Activated T-helper 17 cell treated with anti-CD3 and anti-CD28 coated beads, Interleukin-2, amount 50 U/mL, for 72 hours (primary cell): ENCODE data around the gene PLXNA2. TPM values are rescaled to one million over a fixed set of nuclear protein-coding genes. Genes with fewer than 3 reads are reported as not detected.
A peak's percentile ranks its signal among the peaks of the same experiment; 100 is the strongest.

Source experiments
- ATAC-seq: fragments of 150-1000 bp; cut with Tn5 transposase; replicated peaks from 2 replicates; pipeline ENCODE4 v1.10.0; 2021; ENCODE audit warnings: mild to moderate bottlenecking, moderate library complexity
- H3K27ac Mint-ChIP-seq: one replicate; pipeline ENCODE4 v1.8.0; 2022; ENCODE audit warnings: mixed read lengths
- H3K27me3 Mint-ChIP-seq: one replicate; pipeline ENCODE4 v1.8.0; 2022; ENCODE audit warnings: mixed read lengths
- H3K36me3 Mint-ChIP-seq: one replicate; pipeline ENCODE4 v1.8.0; 2022; ENCODE audit warnings: low read depth, mild to moderate bottlenecking, mixed read lengths
- H3K4me1 Mint-ChIP-seq: one replicate; pipeline ENCODE4 v1.8.0; 2022; ENCODE audit warnings: mixed read lengths
- H3K4me3 Mint-ChIP-seq: one replicate; pipeline ENCODE4 v1.8.0; 2022; ENCODE audit warnings: mild to moderate bottlenecking, mixed read lengths
- H3K9me3 Mint-ChIP-seq: one replicate; pipeline ENCODE4 v1.8.0; 2022; ENCODE audit warnings: mixed read lengths
- total RNA-seq, 2 donors: library from RNA; stranded (reverse); gene quantifications; one replicate each; pipeline ENCODE4 v1.2.3, GENCODE V29; 2022

PLXNA2 gene
- total RNA-seq, 2 donors from 2014 or later: 0.09 TPM; not detected in 1

DNA sequence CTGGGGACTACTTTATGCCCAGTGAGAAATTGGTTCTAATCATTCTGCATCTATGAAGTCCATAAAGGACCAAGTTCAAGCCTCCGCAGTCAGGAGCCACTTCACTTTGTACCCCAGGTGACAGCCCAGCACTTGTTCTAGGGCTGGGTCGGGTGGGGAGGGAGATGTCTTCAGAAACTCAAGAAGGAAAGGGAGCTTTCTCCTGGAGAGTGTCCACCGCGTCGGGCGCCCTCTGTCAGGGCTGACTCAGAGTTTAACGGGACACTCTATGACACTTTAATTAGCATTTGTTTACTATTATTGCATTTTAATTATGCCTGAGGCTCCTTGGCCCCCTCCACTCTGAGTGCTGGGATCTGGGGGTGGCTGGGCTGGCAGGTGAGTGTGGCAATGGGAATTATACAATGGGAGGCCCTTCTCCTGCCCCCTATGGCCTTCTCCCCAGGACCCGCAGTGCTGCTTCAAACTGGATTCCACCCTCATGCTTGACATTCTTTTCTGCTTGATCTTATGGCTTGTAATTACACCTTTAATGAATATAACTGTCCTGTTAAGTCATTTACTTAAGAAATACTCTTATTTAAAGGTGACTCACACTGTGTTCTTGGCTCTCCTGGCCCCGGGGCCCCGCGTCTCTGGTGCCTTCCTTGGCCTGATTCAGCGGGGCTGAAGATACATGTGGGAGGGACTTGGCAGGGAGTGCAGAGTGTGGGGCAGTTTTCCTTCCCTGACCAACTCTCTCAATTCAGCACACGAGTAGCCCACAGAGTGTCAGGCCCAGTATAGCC is 136.6 kb downstream of the PLXNA2 start:
- no peaks in the 10 kb centered on the region for H3K4me1 Mint-ChIP-seq
- H3K4me3 Mint-ChIP-seq: no peak overlapping the region
- H3K27ac Mint-ChIP-seq: no peak overlapping the region
- H3K9me3 Mint-ChIP-seq: no peaks in the 10 kb centered on the region
- H3K36me3 Mint-ChIP-seq: no peaks in the 10 kb centered on the region
- ATAC-seq: no peak
- H3K27me3 Mint-ChIP-seq: peaks cover 14% of the 10 kb centered on the region

DNA sequence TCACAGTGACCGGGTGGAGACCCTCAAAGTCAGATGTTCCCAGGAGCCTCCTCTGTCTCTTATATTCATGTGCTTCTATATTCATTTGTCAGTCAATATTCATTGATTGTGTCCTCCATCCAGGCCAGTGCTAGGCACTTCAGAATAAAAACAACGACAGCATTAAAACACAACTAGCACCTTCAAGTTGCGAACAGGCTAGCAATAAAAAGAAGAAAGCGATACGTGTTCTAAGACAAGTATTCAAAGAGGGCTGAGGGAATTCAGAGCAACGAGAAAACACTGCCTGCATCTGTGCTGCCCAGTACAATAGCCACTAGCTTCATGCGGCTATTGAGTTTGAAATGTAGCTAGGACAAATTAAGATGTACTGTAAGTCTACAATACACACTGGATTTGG is 138.0 kb downstream of the PLXNA2 start:
- H3K4me3 Mint-ChIP-seq: no peak overlapping the region
- H3K27me3 Mint-ChIP-seq: peaks cover 14% of the 10 kb centered on the region
- H3K36me3 Mint-ChIP-seq: no peaks in the 10 kb centered on the region
- no peaks in the 10 kb centered on the region for H3K4me1 Mint-ChIP-seq
- no peak overlapping the region for H3K27ac Mint-ChIP-seq
- ATAC-seq: no peak
- H3K9me3 Mint-ChIP-seq: no peaks in the 10 kb centered on the region

GRCh38 chr1:208105756-208106155 is 138.4 kb downstream of the PLXNA2 start:
- no peak for ATAC-seq
- H3K36me3 Mint-ChIP-seq: no peaks in the 10 kb centered on the region
- H3K4me1 Mint-ChIP-seq: no peaks in the 10 kb centered on the region
- H3K9me3 Mint-ChIP-seq: no peaks in the 10 kb centered on the region
- H3K27me3 Mint-ChIP-seq: peaks cover 14% of the 10 kb centered on the region
- H3K4me3 Mint-ChIP-seq: no peak overlapping the region
- H3K27ac Mint-ChIP-seq: no peak overlapping the region

DNA sequence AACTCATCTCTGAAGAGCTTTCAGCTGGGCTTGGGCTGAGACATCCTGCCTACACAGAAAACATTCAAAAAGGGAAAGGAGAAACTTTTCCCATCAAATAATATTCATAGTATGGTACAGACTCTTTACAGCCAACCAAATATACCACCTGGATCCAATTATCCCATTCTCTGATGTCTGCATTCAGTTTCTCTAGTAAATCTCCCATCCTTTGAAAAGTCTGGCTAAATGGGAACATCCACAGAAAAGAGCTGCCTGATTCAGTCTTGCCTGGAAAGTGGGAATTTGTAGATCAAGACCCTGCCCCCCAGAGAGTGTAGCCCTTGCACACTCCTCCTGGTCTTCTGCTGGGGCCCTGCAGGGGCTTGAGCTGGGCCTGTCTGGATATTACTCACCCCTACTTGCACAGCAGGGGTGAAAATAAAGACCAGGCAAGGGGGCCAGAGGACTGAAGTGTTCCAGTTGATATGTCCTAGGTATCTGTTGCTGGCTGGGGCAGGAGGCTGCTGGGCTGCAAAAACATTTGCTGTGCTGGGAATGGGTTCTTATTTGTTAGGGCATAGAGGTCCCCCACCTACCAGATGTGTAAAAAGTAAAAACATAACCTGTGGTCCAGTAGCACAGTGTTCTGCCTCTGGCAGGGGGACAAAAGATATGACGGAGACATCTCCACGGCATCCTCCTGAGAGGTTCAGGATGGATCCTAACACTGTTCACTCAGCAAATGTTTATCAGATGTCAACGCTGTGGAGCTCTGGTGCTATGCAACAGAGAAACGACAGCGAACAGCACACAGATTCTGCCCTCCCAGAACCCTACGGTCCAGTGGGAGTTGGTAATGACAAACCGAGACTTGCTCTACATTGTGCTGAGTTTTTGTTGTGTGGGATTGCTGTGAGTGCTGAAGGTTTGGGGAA is 140.3 kb downstream of the PLXNA2 start:
- H3K9me3 Mint-ChIP-seq: no peaks in the 10 kb centered on the region

DNA sequence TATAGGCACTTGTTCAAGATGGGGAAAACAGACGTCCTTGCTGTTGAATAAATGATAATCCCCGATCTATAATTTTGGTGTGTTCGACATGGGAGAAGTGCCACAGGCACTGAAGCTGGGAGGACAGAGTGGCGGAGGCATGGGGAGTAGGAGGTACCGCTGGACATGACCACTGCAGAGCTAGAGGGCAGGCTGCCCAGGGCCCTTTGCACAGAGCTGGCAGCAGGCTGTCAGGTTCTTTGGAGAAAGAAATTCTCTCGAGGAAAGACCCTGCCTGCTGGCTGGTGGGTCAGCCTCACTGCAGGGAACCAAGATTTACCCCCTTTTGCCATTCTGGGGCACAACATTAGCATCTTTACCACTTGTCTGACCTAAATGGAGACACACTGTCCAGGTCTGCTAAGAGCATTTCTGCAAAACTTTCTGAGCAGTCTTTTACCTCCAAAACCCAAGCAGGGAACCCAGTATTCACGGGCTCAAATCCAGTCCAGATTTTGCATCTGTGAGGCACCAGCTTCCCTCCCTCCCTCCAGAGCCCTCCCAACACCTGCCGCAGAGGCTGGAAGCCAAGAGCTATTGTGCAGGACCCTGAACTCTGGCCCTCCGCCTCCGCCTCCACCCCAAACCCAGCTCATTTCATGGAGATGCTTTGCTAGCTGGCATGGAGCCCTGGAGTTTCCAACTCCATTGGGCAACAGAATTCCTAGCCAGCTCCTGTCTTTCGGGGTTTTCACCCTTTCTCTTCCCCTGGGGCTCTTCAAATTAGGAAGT is 142.3 kb downstream of the PLXNA2 start:
- Mint-ChIP-seq H3K4me3 (no peak overlapping the region), H3K9me3 (no peaks in the 10 kb centered on the region), H3K27ac (no peak overlapping the region), H3K4me1 (no peaks in the 10 kb centered on the region), H3K27me3 (peaks cover 8% of the 10 kb centered on the region), H3K36me3 (no peaks in the 10 kb centered on the region)
- no peak for ATAC-seq

More for the DNA sequence above, 140.3 kb downstream of the PLXNA2 start:
- Mint-ChIP-seq H3K27me3 (peaks cover 8% of the 10 kb centered on the region), H3K4me1 (no peaks in the 10 kb centered on the region), H3K4me3 (no peak overlapping the region), H3K36me3 (no peaks in the 10 kb centered on the region), H3K27ac (no peak overlapping the region)
- no peak for ATAC-seq

DNA sequence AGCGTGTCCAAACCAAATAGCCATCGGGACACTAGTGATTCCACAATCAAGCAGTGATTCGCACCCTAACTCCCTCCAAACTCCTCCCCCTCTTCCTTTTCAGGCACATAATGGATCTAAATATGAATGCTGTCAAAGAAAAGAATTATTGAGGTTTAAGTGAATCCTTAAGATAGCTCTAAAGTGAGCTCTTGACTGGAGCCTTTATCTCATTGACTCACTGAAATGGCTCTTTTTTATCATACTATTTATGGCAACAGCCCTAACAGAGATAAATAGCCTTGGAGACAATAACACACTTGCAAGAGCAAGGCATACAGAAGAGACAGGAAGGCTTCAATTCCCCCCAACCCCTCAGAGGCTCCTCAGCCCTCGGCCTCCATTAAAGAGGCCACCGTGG is 143.3 kb downstream of the PLXNA2 start:
- Mint-ChIP-seq H3K27me3 (peaks cover 8% of the 10 kb centered on the region), H3K4me3 (no peak overlapping the region), H3K36me3 (no peaks in the 10 kb centered on the region), H3K27ac (no peak overlapping the region), H3K9me3 (no peaks in the 10 kb centered on the region), H3K4me1 (no peaks in the 10 kb centered on the region)
- no peak for ATAC-seq

DNA sequence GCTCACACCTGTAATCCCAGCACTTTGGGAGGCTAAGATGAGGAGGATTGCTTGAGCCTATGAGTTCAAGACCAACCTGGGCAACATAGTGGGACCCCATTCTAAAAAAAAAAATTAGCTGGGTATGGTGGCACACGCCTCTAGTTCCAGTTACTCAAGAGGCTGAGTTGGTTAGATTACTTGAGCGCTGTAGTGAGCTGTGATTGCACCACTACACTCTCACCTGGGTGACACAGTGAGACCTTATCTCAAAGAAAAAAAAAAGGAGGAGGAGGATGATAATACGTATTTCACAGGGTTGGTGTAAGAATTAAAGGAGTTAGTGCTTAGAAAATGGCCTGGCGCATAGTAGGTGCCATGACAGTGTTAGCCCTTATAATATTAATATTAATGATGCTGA is 144.1 kb downstream of the PLXNA2 start:
- no peak overlapping the region for H3K27ac Mint-ChIP-seq
- no peaks in the 10 kb centered on the region for H3K9me3 Mint-ChIP-seq
- no peaks in the 10 kb centered on the region for H3K4me1 Mint-ChIP-seq
- no peak for ATAC-seq
- no peak overlapping the region for H3K4me3 Mint-ChIP-seq
- H3K27me3 Mint-ChIP-seq: peaks cover 8% of the 10 kb centered on the region
- H3K36me3 Mint-ChIP-seq: no peaks in the 10 kb centered on the region

DNA sequence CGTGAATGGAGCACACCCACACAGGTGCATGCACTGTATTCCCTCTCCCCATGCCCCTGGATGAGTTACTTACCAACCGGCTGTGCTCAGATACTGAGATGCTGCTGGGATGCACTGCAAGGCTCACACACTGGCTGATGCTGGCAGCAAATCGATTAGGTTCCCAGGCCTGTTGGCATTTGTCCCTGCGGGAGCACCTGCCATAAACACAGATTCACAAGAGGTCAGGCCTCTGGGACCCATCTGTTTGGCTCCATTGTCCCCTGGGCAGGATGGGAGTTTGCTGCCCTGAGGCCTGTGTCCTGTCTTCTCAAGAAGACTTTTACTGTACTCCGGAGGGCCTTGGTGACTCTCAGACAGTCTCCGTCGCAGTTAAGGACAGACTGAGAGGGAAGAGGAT is 145.4 kb downstream of the PLXNA2 start:
- H3K27me3 Mint-ChIP-seq: peaks cover 4% of the 10 kb centered on the region
- no peak overlapping the region for H3K4me3 Mint-ChIP-seq
- no peak overlapping the region for H3K27ac Mint-ChIP-seq
- no peaks in the 10 kb centered on the region for H3K9me3 Mint-ChIP-seq
- H3K36me3 Mint-ChIP-seq: no peaks in the 10 kb centered on the region
- no peak for ATAC-seq
- no peaks in the 10 kb centered on the region for H3K4me1 Mint-ChIP-seq

DNA sequence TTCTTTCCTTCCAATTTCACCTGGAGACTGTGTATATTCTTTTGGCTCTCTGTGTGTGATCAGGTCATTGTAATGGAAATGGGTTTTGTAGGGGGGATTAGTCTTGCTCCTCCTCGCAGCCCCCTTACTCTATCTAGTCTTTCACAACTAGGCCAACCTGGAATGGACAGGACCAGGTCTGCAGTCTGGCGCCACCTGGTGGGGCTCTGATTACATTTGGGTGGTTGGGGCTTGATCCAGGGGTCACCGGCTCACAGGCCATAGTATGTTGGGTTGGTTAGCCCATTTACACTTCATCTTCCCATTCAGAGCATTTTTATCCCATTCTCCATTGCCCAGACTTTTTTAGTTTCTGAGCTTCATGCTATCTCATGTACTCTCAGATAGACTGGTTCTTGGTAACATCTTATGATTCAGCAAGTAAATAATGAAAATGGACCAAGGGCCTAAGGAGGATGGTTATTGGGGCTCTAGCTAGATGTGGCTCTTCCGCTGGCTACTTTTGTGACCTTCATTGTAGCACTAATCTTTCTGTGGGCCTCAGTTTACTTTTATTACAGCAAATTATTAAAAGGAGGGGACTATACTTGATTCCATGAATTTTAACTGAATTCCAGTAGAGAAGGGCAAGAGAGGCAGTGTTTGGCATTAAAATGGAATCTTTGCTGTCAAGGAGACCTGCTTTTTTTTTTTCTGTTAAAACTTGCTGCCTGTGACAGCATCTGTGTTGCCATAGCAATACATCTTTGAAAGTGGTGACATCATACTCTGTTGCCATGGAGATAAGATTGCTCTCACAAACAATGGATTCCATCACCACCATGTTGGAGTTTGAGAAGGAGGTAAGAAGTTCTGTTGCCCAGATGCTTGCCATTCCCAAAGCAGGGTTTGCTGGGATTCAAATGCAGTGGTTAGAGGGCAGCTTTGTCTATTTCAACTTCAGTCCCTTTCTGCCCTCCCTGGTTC is 150.1 kb downstream of the PLXNA2 start:
- ATAC-seq: peak; percentile 67
- Mint-ChIP-seq H3K4me3 (no peak overlapping the region), H3K9me3 (peaks cover 3% of the 10 kb centered on the region), H3K27ac (peak overlapping the region; percentile 8), H3K27me3 (no peaks in the 10 kb centered on the region), H3K36me3 (no peaks in the 10 kb centered on the region), H3K4me1 (no peaks in the 10 kb centered on the region)

DNA sequence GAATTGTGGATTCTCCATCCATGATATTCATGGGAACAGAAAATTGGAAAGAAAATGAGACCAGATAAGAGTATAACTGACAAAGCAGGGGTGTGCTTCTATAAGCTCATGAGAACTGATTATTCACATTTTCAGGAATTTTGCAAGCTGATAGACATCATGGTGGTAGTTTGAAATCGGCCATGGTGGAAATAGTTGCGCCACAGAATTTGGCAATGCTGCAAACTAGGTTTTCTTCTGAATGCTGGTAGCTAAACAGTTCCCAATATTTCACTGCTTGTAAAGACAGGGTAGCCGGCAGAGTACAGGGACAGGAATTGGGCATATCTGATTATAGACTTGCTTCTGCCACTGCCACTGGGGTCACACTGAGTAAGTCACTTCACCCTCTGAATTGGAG is 151.1 kb downstream of the PLXNA2 start:
- H3K27ac Mint-ChIP-seq: no peak overlapping the region
- no peak overlapping the region for H3K4me3 Mint-ChIP-seq
- peaks cover 3% of the 10 kb centered on the region for H3K9me3 Mint-ChIP-seq
- H3K36me3 Mint-ChIP-seq: no peaks in the 10 kb centered on the region
- no peak for ATAC-seq
- H3K4me1 Mint-ChIP-seq: no peaks in the 10 kb centered on the region
- H3K27me3 Mint-ChIP-seq: no peaks in the 10 kb centered on the region

GRCh38 chr1:208090388-208091301 is 153.5 kb downstream of the PLXNA2 start:
- no peak for ATAC-seq
- H3K4me3 Mint-ChIP-seq: no peak overlapping the region

DNA sequence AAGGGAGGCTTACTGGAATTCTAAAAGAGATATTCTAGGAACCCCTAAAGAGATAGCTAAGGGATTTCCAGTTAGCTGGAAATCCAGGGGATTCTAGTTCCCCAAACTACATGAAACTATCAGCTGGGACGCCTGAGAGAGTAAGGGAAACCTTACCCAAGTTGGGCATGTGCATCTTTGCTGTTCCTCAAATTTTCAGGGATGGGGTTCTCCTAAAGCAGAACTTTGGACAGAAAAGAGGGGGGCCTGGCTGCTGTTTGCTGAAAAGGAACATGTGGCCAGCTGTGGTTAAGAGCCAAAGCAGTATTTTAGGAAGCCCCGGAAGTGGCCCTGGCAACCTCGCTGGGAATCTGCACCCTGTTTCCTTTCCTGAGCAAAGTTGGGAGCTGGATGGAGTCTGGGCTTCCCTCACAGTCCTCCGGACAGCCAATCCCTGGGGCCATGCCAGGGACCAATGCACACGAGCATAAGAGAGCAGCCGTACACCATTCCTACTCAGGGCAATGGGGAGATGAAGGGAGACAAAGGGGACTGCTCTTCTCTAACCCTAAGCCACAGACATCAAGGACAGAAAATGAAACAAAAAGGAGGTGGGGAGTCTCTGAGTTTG is 154.3 kb downstream of the PLXNA2 start:
- no peak overlapping the region for H3K4me3 Mint-ChIP-seq
- H3K4me1 Mint-ChIP-seq: peaks cover 13% of the 10 kb centered on the region
- no peaks in the 10 kb centered on the region for H3K27me3 Mint-ChIP-seq
- H3K36me3 Mint-ChIP-seq: no peaks in the 10 kb centered on the region
- peaks cover 3% of the 10 kb centered on the region for H3K9me3 Mint-ChIP-seq
- no peak for ATAC-seq
- H3K27ac Mint-ChIP-seq: no peak overlapping the region

More at GRCh38 chr1:208090388-208091301, 153.5 kb downstream of the PLXNA2 start:
- peaks cover 12% of the 10 kb centered on the region for H3K4me1 Mint-ChIP-seq
- no peak overlapping the region for H3K27ac Mint-ChIP-seq
- peaks cover 3% of the 10 kb centered on the region for H3K9me3 Mint-ChIP-seq
- no peaks in the 10 kb centered on the region for H3K27me3 Mint-ChIP-seq
- no peaks in the 10 kb centered on the region for H3K36me3 Mint-ChIP-seq
